ENCODE measurements around the gene HOXB2. TPM values are rescaled to one million over a fixed set of nuclear protein-coding genes. Genes with fewer than 3 reads are reported as not detected.

HOXB2 gene
- total RNA-seq, 1 donor from 2014 or later = 1.9 TPM

DNA sequence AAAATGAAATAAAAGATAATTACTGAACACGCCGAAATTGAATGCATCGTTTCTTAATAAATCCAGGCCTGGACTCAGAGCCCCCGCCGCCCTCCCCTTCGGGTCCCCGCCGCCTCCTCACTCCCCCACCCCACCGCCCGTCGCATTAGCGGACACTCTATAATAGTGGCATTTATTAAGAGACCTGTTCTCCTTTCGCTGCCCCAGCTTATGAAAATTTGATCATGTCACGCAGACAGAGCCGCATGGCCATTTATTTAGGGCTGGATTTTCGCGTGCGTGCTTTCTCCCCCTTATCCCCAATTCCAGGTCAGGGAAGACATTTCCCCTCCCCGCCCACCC lies 6.3 kb upstream of the HOXB2 start:
- Histone ChIP-seq H3K4me1 (peaks cover 20% of the 10 kb centered on the region), H3K4me3 (no peak overlapping the region), H3K27me3 (ENCODE audit: low read depth) (peaks cover 100% of the 10 kb centered on the region), H3K9me3 (replicated peaks) (no peaks in the 10 kb centered on the region), H3K36me3 (no peaks in the 10 kb centered on the region), H3K27ac (replicated peaks) (no peak overlapping the region)
- intact Hi-C loops (cut with micrococcal nuclease) = no loop called here
- TF ChIP-seq, protein P1, sequence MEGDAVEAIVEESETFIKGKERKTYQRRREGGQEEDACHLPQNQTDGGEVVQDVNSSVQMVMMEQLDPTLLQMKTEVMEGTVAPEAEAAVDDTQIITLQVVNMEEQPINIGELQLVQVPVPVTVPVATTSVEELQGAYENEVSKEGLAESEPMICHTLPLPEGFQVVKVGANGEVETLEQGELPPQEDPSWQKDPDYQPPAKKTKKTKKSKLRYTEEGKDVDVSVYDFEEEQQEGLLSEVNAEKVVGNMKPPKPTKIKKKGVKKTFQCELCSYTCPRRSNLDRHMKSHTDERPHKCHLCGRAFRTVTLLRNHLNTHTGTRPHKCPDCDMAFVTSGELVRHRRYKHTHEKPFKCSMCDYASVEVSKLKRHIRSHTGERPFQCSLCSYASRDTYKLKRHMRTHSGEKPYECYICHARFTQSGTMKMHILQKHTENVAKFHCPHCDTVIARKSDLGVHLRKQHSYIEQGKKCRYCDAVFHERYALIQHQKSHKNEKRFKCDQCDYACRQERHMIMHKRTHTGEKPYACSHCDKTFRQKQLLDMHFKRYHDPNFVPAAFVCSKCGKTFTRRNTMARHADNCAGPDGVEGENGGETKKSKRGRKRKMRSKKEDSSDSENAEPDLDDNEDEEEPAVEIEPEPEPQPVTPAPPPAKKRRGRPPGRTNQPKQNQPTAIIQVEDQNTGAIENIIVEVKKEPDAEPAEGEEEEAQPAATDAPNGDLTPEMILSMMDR (IDR thresholded peaks at IDR 0.05; ENCODE audit: borderline replicate concordance) = no peak
- DNase-seq = no peak

- peaks cover 100% of the 10 kb centered on the region for H3K27me3 ChIP-seq (ENCODE audit: low read depth)
Observed at GRCh38 chr17:48550502-48551213, 5.7 kb upstream of the HOXB2 start.

DNA sequence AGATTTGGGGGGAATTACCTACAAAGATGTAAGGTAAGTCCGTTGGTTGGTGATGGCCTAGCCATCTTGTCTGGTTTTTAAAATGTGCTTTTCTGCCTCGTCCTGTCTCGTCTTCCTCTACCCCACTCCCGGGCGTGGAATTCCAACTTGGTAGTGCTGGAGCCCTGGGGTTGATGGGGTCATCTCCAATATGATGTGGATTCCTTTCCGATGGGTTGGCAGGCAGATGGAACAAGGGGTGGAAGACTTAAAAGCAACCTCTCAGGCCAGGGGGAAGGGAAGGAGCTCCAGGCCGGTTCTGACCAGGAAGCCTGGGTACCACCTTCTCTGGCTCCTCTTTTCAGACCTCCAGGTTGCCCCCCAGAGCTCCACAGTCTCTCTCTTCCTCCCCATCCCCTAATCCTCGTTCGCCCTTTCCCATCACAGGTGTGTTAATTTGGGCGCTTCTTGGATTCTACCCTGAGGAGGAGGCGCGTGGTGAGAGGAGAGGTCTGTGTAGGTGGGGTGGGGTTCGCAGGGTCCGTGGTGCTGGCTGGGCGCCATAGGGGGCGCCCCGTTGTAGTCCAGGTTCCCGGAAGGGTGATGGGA lies 5.1 kb upstream of the HOXB2 start:
- intact Hi-C loops (cut with micrococcal nuclease) = no loop called here

More at GRCh38 chr17:48550502-48551213, 5.7 kb upstream of the HOXB2 start:
- H3K36me3 ChIP-seq = no peaks in the 10 kb centered on the region
- no peak overlapping the region for H3K27ac ChIP-seq (replicated peaks)
- peaks cover 21% of the 10 kb centered on the region for H3K4me1 ChIP-seq
- intact Hi-C loops (cut with micrococcal nuclease) = no loop called here
- DNase-seq = no peak
- TF ChIP-seq, protein P1 (IDR thresholded peaks at IDR 0.05; ENCODE audit: borderline replicate concordance) = no peak
- H3K9me3 ChIP-seq (replicated peaks) = no peaks in the 10 kb centered on the region
- no peak overlapping the region for H3K4me3 ChIP-seq

DNA sequence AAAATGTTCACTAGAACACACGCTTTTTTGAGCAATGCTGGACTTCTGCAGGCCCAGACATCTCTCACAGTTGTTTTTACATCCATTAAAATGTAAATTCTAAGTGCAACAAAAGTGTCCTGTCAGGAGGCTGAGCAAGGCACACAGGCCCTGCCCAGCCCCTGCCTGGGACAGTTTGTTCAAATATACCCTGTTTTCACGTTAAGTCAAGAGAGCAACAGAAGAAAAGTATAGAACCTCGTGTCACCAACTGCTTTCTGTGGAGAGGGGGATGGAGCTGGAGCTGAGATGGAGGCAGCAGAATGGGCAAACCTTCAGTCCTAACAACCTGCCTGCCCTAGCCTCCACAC lies 4.3 kb upstream of the HOXB2 start:
- H3K27me3 ChIP-seq (ENCODE audit: low read depth) = peaks cover 100% of the 10 kb centered on the region
- peaks cover 24% of the 10 kb centered on the region for H3K4me1 ChIP-seq
- no peak overlapping the region for H3K4me3 ChIP-seq
- TF ChIP-seq, protein P1 (IDR thresholded peaks at IDR 0.05; ENCODE audit: borderline replicate concordance) = no peak
- H3K9me3 ChIP-seq (replicated peaks) = no peaks in the 10 kb centered on the region
- no peak overlapping the region for H3K27ac ChIP-seq (replicated peaks)
- H3K36me3 ChIP-seq = no peaks in the 10 kb centered on the region
- intact Hi-C loops (cut with micrococcal nuclease) = no loop called here
- no peak for DNase-seq

More for the DNA sequence above, 5.1 kb upstream of the HOXB2 start:
- Histone ChIP-seq H3K27me3 (ENCODE audit: low read depth) (peaks cover 100% of the 10 kb centered on the region), H3K4me1 (peaks cover 24% of the 10 kb centered on the region), H3K27ac (replicated peaks) (no peak overlapping the region), H3K9me3 (replicated peaks) (no peaks in the 10 kb centered on the region), H3K4me3 (no peak overlapping the region), H3K36me3 (no peaks in the 10 kb centered on the region)
- no peak for DNase-seq
- TF ChIP-seq, protein P1 (IDR thresholded peaks at IDR 0.05; ENCODE audit: borderline replicate concordance) = no peak

- no peaks in the 10 kb centered on the region for H3K36me3 ChIP-seq
- TF ChIP-seq, protein P1 (IDR thresholded peaks at IDR 0.05; ENCODE audit: borderline replicate concordance) = no peak
- no peaks in the 10 kb centered on the region for H3K9me3 ChIP-seq (replicated peaks)
- DNase-seq = no peak
- H3K27me3 ChIP-seq (ENCODE audit: low read depth) = peaks cover 100% of the 10 kb centered on the region
- peak overlapping the region; percentile 35 for H3K4me3 ChIP-seq
- peak overlapping the region; percentile 90 for H3K27ac ChIP-seq (replicated peaks)
- intact Hi-C loops (cut with micrococcal nuclease) = no loop called here
- H3K4me1 ChIP-seq = peaks cover 23% of the 10 kb centered on the region
Observed at GRCh38 chr17:48548523-48549280, 3.8 kb upstream of the HOXB2 start.

Data from left ventricle myocardium inferior (tissue), 1 donor.